Measurements from ENCODE around the gene SELENOP.
"Not testable (repeated sequence)": the region's sequence is repeated elsewhere in the genome, so short reads cannot be mapped to it uniquely, and the experiment has no call there.

The SELENOP gene

DNA sequence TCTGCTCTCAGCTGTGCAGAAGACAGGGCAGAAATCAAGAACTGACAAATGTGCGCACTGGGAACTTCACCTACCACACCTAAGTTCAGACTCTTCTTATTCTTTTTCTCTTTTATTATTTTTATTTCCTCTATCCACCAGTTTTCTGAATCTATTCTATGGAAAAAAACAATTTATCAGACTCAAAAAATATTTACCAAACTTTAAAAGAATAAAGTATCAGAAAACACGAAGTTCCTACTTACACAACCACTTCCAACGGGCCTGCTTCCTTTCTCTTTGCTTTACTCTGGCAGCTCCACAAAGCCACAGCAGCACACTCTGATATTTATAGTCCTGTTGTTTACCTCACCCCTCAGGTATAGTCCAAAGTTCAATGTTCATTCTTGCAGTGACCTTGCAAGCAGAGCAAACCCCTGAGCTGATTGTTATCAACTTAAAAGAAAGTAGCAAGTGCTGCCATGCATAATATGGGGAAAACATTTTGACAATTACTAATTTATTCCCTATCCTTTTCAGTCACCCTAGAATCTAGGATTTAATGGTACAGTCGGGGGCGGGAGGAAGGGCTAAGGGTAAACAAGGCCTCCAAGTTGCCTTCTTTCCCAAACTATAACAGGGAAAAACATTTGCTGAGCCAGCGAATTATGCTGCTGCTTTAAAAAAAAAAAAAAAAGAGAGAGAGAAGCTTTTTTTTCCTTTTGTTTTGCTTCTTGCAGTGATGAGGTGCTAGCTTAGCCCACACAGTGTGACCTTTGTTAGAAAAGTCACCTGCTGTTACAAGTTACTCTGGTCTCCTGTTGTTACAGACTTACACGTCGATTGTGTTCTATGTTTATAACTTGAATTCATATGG, at the start of gene SELENOP:
TSS of gene SELENOP (minus strand) at position 302 of the 856 bp plus-strand sequence. CDS start 3,539 bp downstream, outside the sequence.
- no peak for ATAC-seq
- DNase-seq = no peak
- Mint-ChIP-seq H3K4me1 (peaks cover 4% of the 10 kb centered on the region), H3K4me3 (no peak within 1 kb of the TSS), H3K27me3 (no peaks in the 10 kb centered on the region), H3K9me3 (no peaks in the 10 kb centered on the region), H3K27ac (no peak within 1 kb of the TSS)

GRCh38 chr5:42858687-42859086, 47.0 kb upstream of the SELENOP start:
- H3K9me3 Mint-ChIP-seq = peaks cover under 1 to 5% of the 10 kb centered on the region in 2 donors
- H3K4me3 Mint-ChIP-seq = no peak overlapping the region
- no peak for DNase-seq
- H3K4me1 Mint-ChIP-seq = no peaks in the 10 kb centered on the region
- H3K27ac Mint-ChIP-seq = no peak overlapping the region
- no peak for ATAC-seq
- H3K27me3 Mint-ChIP-seq = peaks cover 22% of the 10 kb centered on the region

- H3K9me3 Mint-ChIP-seq = peaks cover 0 to 5% of the 10 kb centered on the region in 2 donors
- H3K4me1 Mint-ChIP-seq = no peaks in the 10 kb centered on the region
- H3K4me3 Mint-ChIP-seq = no peak overlapping the region
- DNase-seq = no peak
- H3K27me3 Mint-ChIP-seq = peaks cover 21% of the 10 kb centered on the region
- no peak overlapping the region for H3K27ac Mint-ChIP-seq
- no peak for ATAC-seq
These were observed 46.4 kb upstream of the SELENOP start for GRCh38 chr5:42858031-42858643.

DNA sequence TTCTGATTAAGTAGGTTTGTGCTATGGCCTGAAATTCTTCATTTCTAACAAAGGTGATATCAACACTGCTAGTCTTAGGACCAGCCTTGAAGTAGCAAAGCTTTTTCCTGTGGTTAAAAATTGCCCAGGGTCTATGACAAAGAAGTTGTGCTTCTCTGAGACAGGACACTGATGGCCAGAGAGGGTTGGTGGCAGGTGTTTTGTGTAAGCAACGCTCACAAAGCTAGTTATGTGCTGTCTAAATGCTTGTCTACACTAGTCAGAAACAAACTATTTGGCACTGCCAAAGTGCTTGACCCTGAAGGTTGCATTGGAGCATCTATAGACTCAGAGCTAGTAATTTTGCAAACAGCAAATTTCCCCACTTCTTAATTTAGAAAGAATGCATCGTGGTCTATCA, 44.1 kb upstream of the SELENOP start:
- ATAC-seq (no peak), DNase-seq (no peak)
- H3K4me3 Mint-ChIP-seq = no peak overlapping the region
- peaks cover 16% of the 10 kb centered on the region for H3K27me3 Mint-ChIP-seq
- no peaks in the 10 kb centered on the region for H3K4me1 Mint-ChIP-seq
- H3K27ac Mint-ChIP-seq = no peak overlapping the region
- H3K9me3 Mint-ChIP-seq = no peaks in the 10 kb centered on the region

DNA sequence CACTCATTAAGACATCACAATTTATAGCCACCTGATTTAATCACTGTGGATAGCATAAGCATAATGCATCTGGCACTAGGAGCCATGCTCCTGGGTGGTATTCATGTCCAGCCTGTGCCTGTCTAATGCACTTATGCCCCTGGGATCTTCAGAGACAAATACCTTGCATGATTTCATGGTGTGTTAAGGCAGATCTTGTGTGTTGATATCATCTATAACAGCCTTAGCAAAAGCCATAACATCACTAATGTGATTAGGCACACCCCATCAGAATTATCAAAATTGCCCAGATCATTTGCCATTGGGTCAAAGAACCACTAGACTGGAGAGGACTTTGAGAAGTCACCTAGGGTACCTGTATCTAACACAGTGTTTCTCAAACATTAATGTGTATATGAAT, 43.7 kb upstream of the SELENOP start:
- H3K4me1 Mint-ChIP-seq = no peaks in the 10 kb centered on the region
- ATAC-seq = no peak
- no peak for DNase-seq
- peaks cover 12% of the 10 kb centered on the region for H3K27me3 Mint-ChIP-seq
- no peak overlapping the region for H3K27ac Mint-ChIP-seq
- no peak overlapping the region for H3K4me3 Mint-ChIP-seq
- no peaks in the 10 kb centered on the region for H3K9me3 Mint-ChIP-seq

DNA sequence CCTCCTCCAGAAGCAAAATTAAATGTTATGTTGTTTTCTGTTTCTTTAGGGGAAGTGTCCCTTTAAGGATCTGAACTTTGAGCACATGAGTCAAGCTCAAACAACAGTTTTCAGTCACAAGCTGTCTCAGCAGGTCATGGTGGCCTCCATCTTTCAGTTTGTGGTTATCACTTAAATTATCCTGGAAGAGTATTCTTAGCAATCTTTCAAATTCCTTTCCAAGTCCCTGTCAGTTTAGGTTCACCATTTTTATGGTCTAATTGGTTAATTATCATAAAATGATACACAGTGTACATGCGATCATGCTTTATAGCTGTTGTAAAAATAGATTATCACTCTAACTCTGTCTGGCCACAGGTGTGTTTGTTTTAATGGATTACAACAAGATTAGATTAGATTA, 43.1 kb upstream of the SELENOP start:
- DNase-seq (no peak), ATAC-seq (no peak)
- peaks cover 6% of the 10 kb centered on the region for H3K27me3 Mint-ChIP-seq
- H3K9me3 Mint-ChIP-seq = no peaks in the 10 kb centered on the region
- no peak overlapping the region for H3K27ac Mint-ChIP-seq
- H3K4me3 Mint-ChIP-seq = no peak overlapping the region
- H3K4me1 Mint-ChIP-seq = no peaks in the 10 kb centered on the region

- H3K27ac Mint-ChIP-seq = no peak overlapping the region
- DNase-seq (no peak), ATAC-seq (no peak)
- H3K4me1 Mint-ChIP-seq = no peaks in the 10 kb centered on the region
- no peaks in the 10 kb centered on the region for H3K9me3 Mint-ChIP-seq
- H3K4me3 Mint-ChIP-seq = no peak overlapping the region
- H3K27me3 Mint-ChIP-seq = no peaks in the 10 kb centered on the region
These were observed 41.1 kb upstream of the SELENOP start for GRCh38 chr5:42852826-42853225.

- H3K27ac Mint-ChIP-seq = no peak overlapping the region
- DNase-seq = no peak
- H3K9me3 Mint-ChIP-seq = no peaks in the 10 kb centered on the region
- H3K4me1 Mint-ChIP-seq = no peaks in the 10 kb centered on the region
- H3K27me3 Mint-ChIP-seq = no peaks in the 10 kb centered on the region
- H3K4me3 Mint-ChIP-seq = no peak overlapping the region
- no peak for ATAC-seq
These were observed 39.8 kb upstream of the SELENOP start for GRCh38 chr5:42851481-42851880.

DNA sequence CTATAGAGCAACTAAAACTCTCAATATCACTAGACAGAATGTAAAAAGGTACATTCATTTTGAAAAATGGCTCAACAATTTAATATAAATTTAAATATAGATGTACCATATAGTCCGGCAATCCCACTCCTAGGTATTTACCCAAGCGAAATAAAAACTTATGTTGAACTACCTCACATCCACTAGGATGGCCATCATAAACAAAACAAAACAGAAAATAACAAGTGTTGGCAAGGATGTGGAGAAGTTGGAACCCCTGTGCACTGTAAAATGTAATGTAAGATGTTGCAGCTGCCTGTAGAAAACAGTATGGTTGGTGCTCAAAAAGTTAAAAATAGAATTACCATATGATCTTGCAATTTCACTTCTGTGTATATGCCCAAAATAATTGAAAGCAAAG, 36.9 kb upstream of the SELENOP start:
- ATAC-seq = no peak
- Mint-ChIP-seq H3K9me3 (no peaks in the 10 kb centered on the region), H3K4me3 (no peak overlapping the region), H3K27ac (no peak overlapping the region), H3K4me1 (no peaks in the 10 kb centered on the region), H3K27me3 (no peaks in the 10 kb centered on the region)
- no peak for DNase-seq

- H3K27ac Mint-ChIP-seq, H3K4me3 Mint-ChIP-seq, H3K4me1 Mint-ChIP-seq, H3K9me3 Mint-ChIP-seq, DNase-seq, H3K27me3 Mint-ChIP-seq, ATAC-seq: not testable (repeated sequence)
These were observed 32.7 kb upstream of the SELENOP start for GRCh38 chr5:42844408-42844807.

DNA sequence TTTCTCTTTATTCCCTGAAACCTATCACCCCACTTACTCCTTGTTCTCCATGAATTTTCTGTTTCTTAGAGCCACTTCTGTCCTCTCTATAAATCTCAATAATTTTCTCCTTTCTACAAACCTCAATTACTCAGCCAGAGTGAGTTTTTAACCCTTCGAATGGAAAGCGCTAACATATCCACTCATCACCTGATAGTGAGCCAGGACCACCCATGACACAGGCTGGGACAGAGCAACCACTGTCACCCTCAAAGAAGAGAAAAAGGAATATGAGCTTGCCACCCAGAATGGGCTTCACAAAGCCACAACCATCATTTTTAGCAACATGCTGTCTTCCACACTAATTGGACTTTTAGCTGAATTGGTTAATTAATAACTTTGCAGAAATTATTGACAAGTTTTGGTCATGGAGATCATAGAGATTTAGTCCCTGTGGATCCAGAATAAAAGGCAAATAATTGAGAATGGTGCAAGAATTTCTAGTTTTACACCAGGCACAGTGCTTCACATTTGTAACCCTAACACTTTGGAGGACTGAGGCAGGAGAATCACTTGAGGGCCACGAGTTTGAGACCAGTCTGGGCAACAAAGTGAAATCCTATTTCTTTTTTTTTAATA, 32.1 kb upstream of the SELENOP start:
- ATAC-seq (no peak), DNase-seq (no peak)
- Mint-ChIP-seq H3K27ac (no peak overlapping the region), H3K27me3 (no peaks in the 10 kb centered on the region), H3K9me3 (no peaks in the 10 kb centered on the region), H3K4me1 (no peaks in the 10 kb centered on the region), H3K4me3 (no peak overlapping the region)

DNA sequence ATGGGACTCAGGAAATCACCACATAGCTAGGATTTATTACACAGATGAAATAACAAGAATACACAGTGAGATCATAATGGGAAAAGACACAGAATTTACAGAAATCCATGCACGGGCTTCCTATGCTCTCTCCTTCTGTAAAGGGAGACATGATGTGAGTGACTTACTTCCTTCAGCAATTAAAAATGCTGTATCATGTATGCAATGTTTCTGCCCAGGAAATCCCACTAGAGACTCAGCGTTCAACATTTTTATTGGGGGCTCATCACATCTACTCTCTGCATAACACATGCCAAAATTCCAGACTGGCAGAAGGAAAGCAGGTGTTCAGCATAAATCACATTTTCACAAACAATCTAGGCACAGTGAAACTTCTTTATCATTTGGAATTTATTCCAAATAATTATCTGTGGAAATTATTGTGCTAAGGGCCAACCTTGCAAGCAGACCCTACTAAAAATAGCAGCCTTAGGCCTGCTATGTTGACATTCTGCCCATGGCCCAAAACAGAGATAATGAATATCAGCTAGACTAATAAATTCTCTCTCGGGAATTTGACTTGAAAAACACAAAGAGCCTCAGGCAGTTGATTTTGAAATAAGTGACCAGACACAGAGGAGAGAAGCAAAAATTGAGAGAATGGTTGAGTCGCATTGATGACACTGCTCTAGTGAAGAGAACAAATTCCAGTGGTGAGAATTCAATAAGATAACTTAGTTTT, 31.4 kb upstream of the SELENOP start:
- DNase-seq (no peak), ATAC-seq (no peak)
- Mint-ChIP-seq H3K27ac (no peak overlapping the region), H3K4me1 (no peaks in the 10 kb centered on the region), H3K9me3 (no peaks in the 10 kb centered on the region), H3K27me3 (no peaks in the 10 kb centered on the region), H3K4me3 (no peak overlapping the region)

DNA sequence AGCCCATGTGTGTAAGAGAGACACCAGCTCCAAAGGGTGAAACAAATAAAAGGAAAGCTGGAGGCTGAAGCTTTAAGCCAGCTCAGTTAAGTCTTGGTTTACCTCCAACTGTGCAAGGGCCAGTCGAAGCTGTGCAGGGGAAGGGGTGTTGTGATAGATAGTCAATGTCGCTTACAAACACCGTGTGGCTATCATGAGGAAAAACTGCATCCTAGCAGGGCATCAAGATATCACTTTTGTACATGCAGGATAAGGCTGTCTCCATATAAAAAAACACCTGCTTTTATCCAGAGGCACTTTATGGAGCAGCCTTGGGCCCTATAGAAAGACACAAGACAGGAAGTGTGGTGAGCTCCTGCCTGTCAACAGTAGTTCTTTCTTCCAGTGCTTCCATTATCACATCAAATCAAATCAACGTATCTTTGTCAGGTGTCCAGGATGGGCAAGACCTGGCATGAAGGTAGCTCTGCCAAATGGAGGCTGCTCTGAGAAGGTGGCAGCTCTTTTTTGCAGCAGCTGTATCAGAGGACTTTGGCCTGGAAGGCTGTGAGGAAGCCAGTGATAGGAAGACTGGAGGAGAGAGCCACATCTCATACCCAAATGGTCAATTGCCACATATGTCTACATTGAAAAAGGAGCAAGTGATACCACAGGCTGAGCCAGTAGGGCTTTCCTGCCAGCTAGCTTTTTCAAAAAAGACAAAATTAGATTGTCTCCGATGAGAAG, 29.3 kb upstream of the SELENOP start:
- Mint-ChIP-seq H3K27ac (peak overlapping the region in 1 of 2 donors; percentile 19), H3K9me3 (no peaks in the 10 kb centered on the region), H3K27me3 (no peaks in the 10 kb centered on the region), H3K4me3 (no peak overlapping the region), H3K4me1 (no peaks in the 10 kb centered on the region)
- DNase-seq = no peak
- no peak for ATAC-seq

GRCh38 chr5:42840269-42840668, 28.6 kb upstream of the SELENOP start:
- Mint-ChIP-seq H3K9me3 (no peaks in the 10 kb centered on the region), H3K27ac (no peak overlapping the region), H3K4me3 (no peak overlapping the region), H3K4me1 (no peaks in the 10 kb centered on the region), H3K27me3 (no peaks in the 10 kb centered on the region)
- no peak for DNase-seq
- no peak for ATAC-seq

GRCh38 chr5:42839196-42839595, 27.5 kb upstream of the SELENOP start:
- Mint-ChIP-seq H3K27ac (no peak overlapping the region), H3K4me1 (no peaks in the 10 kb centered on the region), H3K4me3 (no peak overlapping the region), H3K9me3 (no peaks in the 10 kb centered on the region), H3K27me3 (no peaks in the 10 kb centered on the region)
- no peak for ATAC-seq
- no peak for DNase-seq
